Thyroid gland (tissue), 4 donors: ENCODE data around the gene TBX3. TPM values are rescaled to one million over a fixed set of nuclear protein-coding genes. Genes with fewer than 3 reads are reported as not detected.
A peak's percentile ranks its signal among the peaks of the same experiment; 100 is the strongest.

Experiments used
- DNase-seq, 2 donors: peaks; one replicate each; pipeline ENCODE4 v3.0.0-alpha.2; 2019
- H3K27ac ChIP-seq, 3 donors: fragments of 200-600 bp; sonication (generic); 1 replicate in 2 of 3; 2 replicates in 1 of 3; pipeline ENCODE4 v1.5.1; 2016 to 2019; ENCODE audit warnings: mild to moderate bottlenecking in 1 of 3, moderate library complexity in 1 of 3
- H3K27me3 ChIP-seq: fragments of 200-600 bp; sonication (generic); one replicate; pipeline ENCODE4 v1.5.1; 2019
- H3K36me3 ChIP-seq, 2 donors: fragments of 200-600 bp; sonication (generic); one replicate each; pipeline ENCODE4 v1.5.1; 2016 to 2019
- H3K4me1 ChIP-seq, 2 donors: fragments of 200-600 bp; sonication (generic); one replicate each; pipeline ENCODE4 v1.5.1; 2017 to 2019
- H3K4me3 ChIP-seq, 3 donors: fragments of 200-600 bp; sonication (generic); replicated peaks in 1 of 3; 1 replicate in 2 of 3; 2 replicates in 1 of 3; pipeline ENCODE4 v1.5.1; 2016; ENCODE audit warnings: mild to moderate bottlenecking in 1 of 3
- H3K9me3 ChIP-seq: fragments of 200-600 bp; sonication (generic); one replicate; pipeline ENCODE4 v1.5.1; 2017
- CTCF ChIP-seq, 6 experiments: fragments of 200-600 bp in 3 of 6; fragments of 450-650 bp in 3 of 6; sonication (generic) in 3 of 6; IDR thresholded peaks; one replicate each; pipeline ENCODE4 v1.5.1; 2016 to 2019; ENCODE audit warnings: antibody characterized with exemption in 6 of 6, mild to moderate bottlenecking in 2 of 6, inconsistent platforms in 1 of 6, moderate library complexity in 1 of 6
- POLR2A ChIP-seq, 2 donors: fragments of 450-650 bp; IDR thresholded peaks; one replicate each; pipeline ENCODE4 v1.6.1; 2017; ENCODE audit warnings: antibody characterized with exemption in 2 of 2, mild to moderate bottlenecking in 2 of 2, moderate library complexity in 1 of 2
- WGBS, 2 donors: methylation state at CpG; one replicate each; pipeline ENCODE4 v1.1.5; 2017; 5-methylcytosine and 5-hydroxymethylcytosine counted together
- intact Hi-C: fragments of 100-400 bp; cut with DNase I; formaldehyde crosslinking; loops from one replicate; pipeline ENCODE4 v1.15.1; 2023
- total RNA-seq, 4 donors: library from RNA; depleted of rRNA; stranded (reverse); fragments of >200 nt; gene quantifications; one replicate each; pipeline ENCODE4 v1.2.3, GENCODE V29; 2016

TBX3 gene
- total RNA-seq, 4 donors from 2014 or later, result 104 to 258 (median 192) TPM

GRCh38 chr12:114704096-114704495 is 20.1 kb upstream of the TBX3 start:
- WGBS, 2 donors, result 56 to 71% methylated on average over 1 of the region's 3 CpGs
- DNase-seq, result peak in 1 of 2 donors; percentile 71
- H3K27me3 ChIP-seq, result no peaks in the 10 kb centered on the region
- H3K4me1 ChIP-seq, result peaks cover 33 to 46% of the 10 kb centered on the region in 2 donors
- no peaks in the 10 kb centered on the region for H3K9me3 ChIP-seq
- H3K27ac ChIP-seq, result peak overlapping the region; percentile 87 to 99 (median 92)
- no peak for TF ChIP-seq POLR2A (IDR thresholded peaks at IDR 0.05)
- intact Hi-C loops, result no loop called here
- no peaks in the 10 kb centered on the region for H3K36me3 ChIP-seq
- no peak overlapping the region for H3K4me3 ChIP-seq

- no peak overlapping the region for H3K4me3 ChIP-seq
- H3K4me1 ChIP-seq, result peaks cover 36 to 48% of the 10 kb centered on the region in 2 donors
- H3K27me3 ChIP-seq, result no peaks in the 10 kb centered on the region
- peak in 1 of 2 donors; percentile 85 for TF ChIP-seq POLR2A (IDR thresholded peaks at IDR 0.05)
- peak in 1 of 6 experiments; percentile 21 for TF ChIP-seq CTCF (IDR thresholded peaks at IDR 0.05)
- H3K9me3 ChIP-seq, result no peaks in the 10 kb centered on the region
- intact Hi-C loops, result no loop called here
- H3K27ac ChIP-seq, result peak overlapping the region; percentile 87 to 99 (median 92)
- DNase-seq, result peak; percentile 53 to 56
- H3K36me3 ChIP-seq, result no peaks in the 10 kb centered on the region
- 6 to 7% methylated on average over 6 of the region's 6 CpGs for WGBS, 2 donors
Measured at GRCh38 chr12:114703060-114703493, 19.1 kb upstream of the TBX3 start.

- intact Hi-C loops, result no loop called here
- H3K27ac ChIP-seq, result peak overlapping the region; percentile 87 to 99 (median 92)
- no peaks in the 10 kb centered on the region for H3K36me3 ChIP-seq
- H3K4me1 ChIP-seq, result peaks cover 36 to 48% of the 10 kb centered on the region in 2 donors
- no peak for DNase-seq
- no peak for TF ChIP-seq POLR2A (IDR thresholded peaks at IDR 0.05)
- TF ChIP-seq CTCF (IDR thresholded peaks at IDR 0.05), result no peak
- H3K9me3 ChIP-seq, result no peaks in the 10 kb centered on the region
- H3K4me3 ChIP-seq, result no peak overlapping the region
- WGBS, 2 donors, result 20 to 26% methylated on average over 10 of the region's 10 CpGs
- H3K27me3 ChIP-seq, result no peaks in the 10 kb centered on the region
Measured at GRCh38 chr12:114702462-114702861, 18.5 kb upstream of the TBX3 start.

GRCh38 chr12:114701553-114701952 is 17.6 kb upstream of the TBX3 start:
- no peak for DNase-seq
- Histone ChIP-seq H3K4me3 (no peak overlapping the region), H3K9me3 (no peaks in the 10 kb centered on the region), H3K4me1 (peaks cover 36 to 48% of the 10 kb centered on the region in 2 donors), H3K36me3 (no peaks in the 10 kb centered on the region), H3K27me3 (no peaks in the 10 kb centered on the region), H3K27ac (peak overlapping the region; percentile 87 to 99 (median 92))
- TF ChIP-seq POLR2A (IDR thresholded peaks at IDR 0.05), result no peak
- no peak for TF ChIP-seq CTCF (IDR thresholded peaks at IDR 0.05)
- 47 to 56% methylated on average over 1 of the region's 1 CpG for WGBS, 2 donors
- intact Hi-C loops, result no loop called here

GRCh38 chr12:114701104-114701414 is 17.1 kb upstream of the TBX3 start:
- no peaks in the 10 kb centered on the region for H3K27me3 ChIP-seq
- WGBS, 2 donors, result 22 to 36% methylated on average over 3 of the region's 3 CpGs
- intact Hi-C loops, result no loop called here
- DNase-seq, result peak; percentile 54 to 55
- no peaks in the 10 kb centered on the region for H3K9me3 ChIP-seq
- H3K27ac ChIP-seq, result peak overlapping the region; percentile 97 to 99 (median 99)
- no peak overlapping the region for H3K4me3 ChIP-seq
- TF ChIP-seq POLR2A (IDR thresholded peaks at IDR 0.05) (peak in 1 of 2 donors; percentile 41), CTCF (IDR thresholded peaks at IDR 0.05) (no peak)
- peaks cover 36 to 52% of the 10 kb centered on the region in 2 donors for H3K4me1 ChIP-seq
- no peaks in the 10 kb centered on the region for H3K36me3 ChIP-seq
